Left lung (tissue), 10 donors: ENCODE data around the gene CCDC83. TPM values are rescaled to one million over a fixed set of nuclear protein-coding genes. Genes with fewer than 3 reads are reported as not detected.
A peak's percentile ranks its signal among the peaks of the same experiment; 100 is the strongest.
"Not testable (repeated sequence)": the region's sequence is repeated elsewhere in the genome, so short reads cannot be mapped to it uniquely, and the experiment has no call there.

Experiments used
- ATAC-seq: fragments of 200-7000 bp; cut with Tn5 transposase; one replicate; pipeline ENCODE4 v1.9.1; 2020; ENCODE audit warnings: moderate library complexity
- DNase-seq, 4 donors: peaks; one replicate each; pipeline ENCODE4 v3.0.0-alpha.2; 2013 to 2020
- H3K27ac ChIP-seq, 2 donors: fragments of 200-600 bp; sonication (generic) in 1 of 2; one replicate each; pipeline versions ENCODE4 v1.5.0 to v1.8.0; 2020 to 2021
- H3K27me3 ChIP-seq, 2 donors: fragments of 200-600 bp; sonication (generic) in 1 of 2; one replicate each; pipeline versions ENCODE4 v1.5.0 to v1.8.0; 2020 to 2021
- H3K36me3 ChIP-seq, 2 donors: fragments of 200-600 bp; sonication (generic) in 1 of 2; one replicate each; pipeline versions ENCODE4 v1.5.0 to v1.8.0; 2020 to 2021
- H3K4me1 ChIP-seq, 2 donors: fragments of 200-600 bp; one replicate each; pipeline ENCODE4 v1.8.0; 2021
- H3K4me3 ChIP-seq, 2 donors: fragments of 200-600 bp; sonication (generic) in 1 of 2; one replicate each; pipeline versions ENCODE4 v1.5.0 to v1.8.0; 2020 to 2021; ENCODE audit warnings: mild to moderate bottlenecking in 1 of 2
- H3K9me3 ChIP-seq, 2 donors: fragments of 200-600 bp; sonication (generic) in 1 of 2; one replicate each; pipeline versions ENCODE4 v1.5.0 to v1.8.0; 2020 to 2021
- CTCF ChIP-seq, 2 donors: fragments of 200-600 bp; sonication (generic) in 1 of 2; IDR thresholded peaks; one replicate each; pipeline versions ENCODE4 v1.5.0 to v1.8.0; 2021; ENCODE audit warnings: antibody characterized with exemption in 2 of 2
- intact Hi-C, 2 donors: fragments of 100-400 bp; cut with DNase I; formaldehyde crosslinking; loops; one replicate each; pipeline versions ENCODE4 v1.11.2 to v1.14.2; 2022
- polyA plus RNA-seq, 6 donors: library from polyadenylated mRNA; unstranded; fragments of 120-200 nt; gene quantifications; one replicate each; pipeline ENCODE4 v1.2.1, GENCODE V29; 2013; ENCODE audit not compliant: insufficient read length in 6 of 6
- total RNA-seq, 2 donors: library from RNA; stranded (reverse); fragmentation: NEBNext Ultra II Directional; extraction: Animal tissue kit (Norgen Biotek cat#: 25700); gene quantifications; one replicate each; pipeline ENCODE4 v1.2.1, GENCODE V29; 2021
- donor health status: DM: no; HTN: yes; CAD: no.
- donor health status: DM: no; HTN: no; CAD: no.

CCDC83 gene
- total and polyA plus RNA-seq, 8 donors, result not detected

GRCh38 chr11:85845124-85845631, 10.0 kb upstream of the CCDC83 start:
- ATAC-seq (no peak), DNase-seq (no peak)
- H3K9me3 ChIP-seq, result no peaks in the 10 kb centered on the region
- no peak for TF ChIP-seq CTCF (IDR thresholded peaks at IDR 0.05)
- intact Hi-C loops, result no loop called here
- H3K4me1 ChIP-seq, result peaks cover 0 to 9% of the 10 kb centered on the region in 2 donors
- no peak overlapping the region for H3K4me3 ChIP-seq
- no peaks in the 10 kb centered on the region for H3K27me3 ChIP-seq
- H3K36me3 ChIP-seq, result no peaks in the 10 kb centered on the region
- no peak overlapping the region for H3K27ac ChIP-seq

- no peaks in the 10 kb centered on the region for H3K36me3 ChIP-seq
- TF ChIP-seq CTCF (IDR thresholded peaks at IDR 0.05), result no peak
- DNase-seq (no peak), ATAC-seq (no peak)
- H3K9me3 ChIP-seq, result no peaks in the 10 kb centered on the region
- no peak overlapping the region for H3K4me3 ChIP-seq
- intact Hi-C loops, result no loop called here
- H3K4me1 ChIP-seq, result peaks cover 0 to 9% of the 10 kb centered on the region in 2 donors
- no peaks in the 10 kb centered on the region for H3K27me3 ChIP-seq
- H3K27ac ChIP-seq, result no peak overlapping the region
Measured at GRCh38 chr11:85847436-85847835, 7.7 kb upstream of the CCDC83 start.

- TF ChIP-seq CTCF (IDR thresholded peaks at IDR 0.05), result no peak
- no peak for ATAC-seq
- peaks cover 0 to 9% of the 10 kb centered on the region in 2 donors for H3K4me1 ChIP-seq
- no peak overlapping the region for H3K27ac ChIP-seq
- intact Hi-C loops, result no loop called here
- H3K9me3 ChIP-seq, result no peaks in the 10 kb centered on the region
- H3K4me3 ChIP-seq, result no peak overlapping the region
- no peaks in the 10 kb centered on the region for H3K36me3 ChIP-seq
- no peaks in the 10 kb centered on the region for H3K27me3 ChIP-seq
- DNase-seq, result no peak
Measured at GRCh38 chr11:85848006-85848405, 7.2 kb upstream of the CCDC83 start.

- Histone ChIP-seq H3K4me1 (peaks cover 0 to 9% of the 10 kb centered on the region in 2 donors), H3K9me3 (no peaks in the 10 kb centered on the region), H3K36me3 (no peaks in the 10 kb centered on the region), H3K27ac (no peak overlapping the region), H3K4me3 (no peak overlapping the region), H3K27me3 (no peaks in the 10 kb centered on the region)
- DNase-seq (no peak), ATAC-seq (no peak)
- intact Hi-C loops, result no loop called here
- TF ChIP-seq CTCF (IDR thresholded peaks at IDR 0.05), result no peak
Measured at GRCh38 chr11:85848556-85848955, 6.6 kb upstream of the CCDC83 start.

GRCh38 chr11:85852754-85853153, 2.4 kb upstream of the CCDC83 start:
- H3K4me3 ChIP-seq, H3K36me3 ChIP-seq, ATAC-seq, H3K27me3 ChIP-seq, H3K9me3 ChIP-seq, H3K27ac ChIP-seq, intact Hi-C loops: not testable (repeated sequence)
- peak in 1 of 4 donors; percentile 72 for DNase-seq
- H3K4me1 ChIP-seq, result peaks cover 3 to 15% of the 10 kb centered on the region in 2 donors

GRCh38 chr11:85853541-85853940, 1.6 kb upstream of the CCDC83 start:
- ATAC-seq, DNase-seq, H3K27ac ChIP-seq, H3K27me3 ChIP-seq, intact Hi-C loops, H3K9me3 ChIP-seq, H3K36me3 ChIP-seq: not testable (repeated sequence)
- H3K4me3 ChIP-seq, result peak overlapping the region in 1 of 2 donors; percentile 43
- peaks cover 3 to 15% of the 10 kb centered on the region in 2 donors for H3K4me1 ChIP-seq
